SH-SY5Y (cell line): Measurements from ENCODE around the gene FANCE.

Source experiments
- GATA2 ChIP-seq: IDR thresholded peaks from 2 replicates; pipeline ENCODE4 v1.6.1; 2011; ENCODE audit warnings: mild to moderate bottlenecking, low read depth, low read length
- GATA3 ChIP-seq: IDR thresholded peaks from 2 replicates; pipeline ENCODE4 v1.6.1; 2011; ENCODE audit warnings: low read depth, mild to moderate bottlenecking, low read length, moderate library complexity

DNA sequence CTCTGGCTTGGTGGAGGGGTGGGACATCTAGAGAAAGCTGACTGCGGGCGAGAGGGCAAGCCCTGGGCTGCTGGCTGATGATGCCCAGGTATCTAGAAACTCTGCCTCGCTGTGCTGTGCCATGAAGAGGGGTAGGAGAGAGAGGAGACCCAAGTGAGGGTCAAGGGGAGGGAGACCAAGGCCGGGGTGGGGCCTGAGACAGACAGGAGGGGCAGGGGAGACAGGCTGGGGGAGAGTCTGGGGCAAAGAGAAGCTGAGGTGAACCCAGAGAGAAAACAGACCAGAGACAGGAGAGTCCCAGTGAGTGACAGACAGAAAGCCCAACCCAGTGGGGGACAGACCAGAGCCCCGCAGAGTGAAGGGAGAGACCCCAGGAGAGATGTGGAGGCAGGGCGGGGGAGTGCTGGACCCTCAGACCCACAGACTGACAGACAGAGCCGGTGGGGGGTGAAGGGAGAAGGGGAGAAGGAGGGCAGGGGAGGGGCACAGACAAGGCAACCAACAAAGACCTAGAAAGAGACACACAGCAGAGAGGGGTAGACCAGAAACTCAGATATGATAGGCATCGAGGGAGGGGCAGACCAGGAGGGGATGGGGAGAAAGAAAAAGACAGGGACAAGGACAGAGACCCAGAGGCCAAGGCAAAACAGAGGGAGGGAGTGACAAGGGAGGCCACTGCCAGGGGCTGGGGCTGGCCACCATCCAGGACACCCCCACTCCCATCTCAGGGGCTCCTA lies 38.9 kb downstream of the FANCE start:
- TF ChIP-seq GATA3 (no peak), GATA2 (no peak)
